ENCODE data around the gene ENPP3. TPM values are rescaled to one million over a fixed set of nuclear protein-coding genes. Genes with fewer than 3 reads are reported as not detected.

ENPP3 gene
- total and polyA plus RNA-seq, 9 of the 15 experiments (the other 6 are each of a cell fraction or from before 2014, with no cell fraction given), result 14.0 to 32.8 (median 21.6) TPM

DNA sequence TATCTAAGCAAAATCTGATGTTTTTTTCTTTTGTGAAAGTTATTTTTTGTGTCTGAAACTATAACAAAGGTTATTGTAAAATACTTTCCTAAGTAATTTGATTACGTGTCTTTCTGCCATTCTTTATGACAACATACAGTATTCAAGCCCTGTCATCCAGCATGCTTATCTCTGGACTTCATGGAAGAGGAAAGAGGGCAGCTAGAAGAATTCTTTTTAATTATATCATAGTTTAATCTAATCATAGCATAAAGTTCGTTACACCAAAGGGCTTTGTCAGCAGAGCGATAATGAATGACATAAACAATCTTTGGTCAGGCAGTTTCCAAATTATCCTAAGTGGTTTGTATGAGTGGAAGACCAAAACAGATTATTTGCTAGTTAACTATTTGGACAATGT lies 3.5 kb downstream of the ENPP3 start (continued):
- TF ChIP-seq CCNT2 (IDR thresholded peaks at IDR 0.05; ENCODE audit: borderline replicate concordance, extremely low read depth, insufficient read length, low read depth, low read length), result peak; percentile 54
- no peak for TF ChIP-seq ZNF76 (CRISPR knock-in tag; IDR thresholded peaks at IDR 0.05; ENCODE audit: borderline replicate concordance)
- TF ChIP-seq, protein P1, sequence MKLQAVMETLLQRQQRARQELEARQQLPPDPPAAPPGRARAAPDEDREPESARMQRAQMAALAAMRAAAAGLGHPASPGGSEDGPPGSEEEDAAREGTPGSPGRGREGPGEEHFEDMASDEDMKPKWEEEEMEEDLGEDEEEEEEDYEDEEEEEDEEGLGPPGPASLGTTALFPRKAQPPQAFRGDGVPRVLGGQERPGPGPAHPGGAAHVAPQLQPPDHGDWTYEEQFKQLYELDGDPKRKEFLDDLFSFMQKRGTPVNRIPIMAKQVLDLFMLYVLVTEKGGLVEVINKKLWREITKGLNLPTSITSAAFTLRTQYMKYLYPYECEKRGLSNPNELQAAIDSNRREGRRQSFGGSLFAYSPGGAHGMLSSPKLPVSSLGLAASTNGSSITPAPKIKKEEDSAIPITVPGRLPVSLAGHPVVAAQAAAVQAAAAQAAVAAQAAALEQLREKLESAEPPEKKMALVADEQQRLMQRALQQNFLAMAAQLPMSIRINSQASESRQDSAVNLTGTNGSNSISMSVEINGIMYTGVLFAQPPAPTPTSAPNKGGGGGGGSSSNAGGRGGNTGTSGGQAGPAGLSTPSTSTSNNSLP (IDR thresholded peaks at IDR 0.05; ENCODE audit: borderline replicate concordance, low read depth, low read length), result peak; percentile 96
- TF ChIP-seq, protein P2, sequence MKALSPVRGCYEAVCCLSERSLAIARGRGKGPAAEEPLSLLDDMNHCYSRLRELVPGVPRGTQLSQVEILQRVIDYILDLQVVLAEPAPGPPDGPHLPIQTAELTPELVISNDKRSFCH (CRISPR knock-in tag; IDR thresholded peaks at IDR 0.05), result no peak
- TF ChIP-seq, protein P2 (tag; IDR thresholded peaks at IDR 0.05), result no peak
- no peak for TF ChIP-seq ATF6 (CRISPR knock-in tag; IDR thresholded peaks at IDR 0.05)
- TF ChIP-seq, protein P3, sequence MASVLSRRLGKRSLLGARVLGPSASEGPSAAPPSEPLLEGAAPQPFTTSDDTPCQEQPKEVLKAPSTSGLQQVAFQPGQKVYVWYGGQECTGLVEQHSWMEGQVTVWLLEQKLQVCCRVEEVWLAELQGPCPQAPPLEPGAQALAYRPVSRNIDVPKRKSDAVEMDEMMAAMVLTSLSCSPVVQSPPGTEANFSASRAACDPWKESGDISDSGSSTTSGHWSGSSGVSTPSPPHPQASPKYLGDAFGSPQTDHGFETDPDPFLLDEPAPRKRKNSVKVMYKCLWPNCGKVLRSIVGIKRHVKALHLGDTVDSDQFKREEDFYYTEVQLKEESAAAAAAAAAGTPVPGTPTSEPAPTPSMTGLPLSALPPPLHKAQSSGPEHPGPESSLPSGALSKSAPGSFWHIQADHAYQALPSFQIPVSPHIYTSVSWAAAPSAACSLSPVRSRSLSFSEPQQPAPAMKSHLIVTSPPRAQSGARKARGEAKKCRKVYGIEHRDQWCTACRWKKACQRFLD (CRISPR knock-in tag; IDR thresholded peaks at IDR 0.05), result no peak
- TF ChIP-seq HSF4 (CRISPR knock-in tag; IDR thresholded peaks at IDR 0.05; ENCODE audit: borderline replicate concordance), result no peak
- TF ChIP-seq HEY1 (CRISPR knock-in tag; IDR thresholded peaks at IDR 0.05; ENCODE audit: borderline replicate concordance), result no peak
- TF ChIP-seq MEF2A (IDR thresholded peaks at IDR 0.05; ENCODE audit: control insufficient read depth, low read depth, low read length), result no peak
- TF ChIP-seq COPS2 (conservative IDR thresholded peaks at IDR 0.05), result no peak
- no peak for TF ChIP-seq ZNF263 (CRISPR knock-in tag; IDR thresholded peaks at IDR 0.05; ENCODE audit: borderline replicate concordance)
- TF ChIP-seq PKNOX1 (IDR thresholded peaks at IDR 0.05), result peak; percentile 60
- no peak for TF ChIP-seq ELK1 (CRISPR knock-in tag; IDR thresholded peaks at IDR 0.05)
- TF ChIP-seq MAX (CRISPR knock-in tag; IDR thresholded peaks at IDR 0.05), result no peak
- TF ChIP-seq HDAC3 (IDR thresholded peaks at IDR 0.05; ENCODE audit: borderline replicate concordance, partially characterized antibody), result peak; percentile 45
- TF ChIP-seq ATF7 (IDR thresholded peaks at IDR 0.05), result peak; percentile 65
- no peak for TF ChIP-seq TGIF2 (CRISPR knock-in tag; IDR thresholded peaks at IDR 0.05)
